Upper lobe of left lung (tissue), 6 donors: ENCODE measurements around the gene TBCCD1. TPM values are rescaled to one million over a fixed set of nuclear protein-coding genes. Genes with fewer than 3 reads are reported as not detected.

ENCODE experiments used
- ATAC-seq, 2 donors: fragments of 200-7000 bp; cut with Tn5 transposase; one replicate each; pipeline ENCODE4 v1.9.1; 2022; ENCODE audit warnings: mild to moderate bottlenecking in 2 of 2, moderate library complexity in 2 of 2; ENCODE audit not compliant: low FRiP score in 2 of 2
- DNase-seq, 2 donors: peaks; one replicate each; pipeline ENCODE4 v3.0.0-alpha.2; 2019 to 2020
- H3K27ac ChIP-seq, 4 donors: fragments of 200-600 bp; sonication (generic); one replicate each; pipeline ENCODE4 v1.5.1; 2016 to 2019
- H3K27me3 ChIP-seq, 4 donors: fragments of 200-600 bp; sonication (generic); one replicate each; pipeline ENCODE4 v1.5.1; 2017 to 2019
- H3K36me3 ChIP-seq, 4 donors: fragments of 200-600 bp; sonication (generic); one replicate each; pipeline ENCODE4 v1.5.1; 2016 to 2019
- H3K4me1 ChIP-seq, 4 donors: fragments of 200-600 bp; sonication (generic); one replicate each; pipeline ENCODE4 v1.5.1; 2018 to 2019
- H3K4me3 ChIP-seq, 4 donors: fragments of 200-600 bp; sonication (generic); one replicate each; pipeline ENCODE4 v1.5.1; 2017 to 2019; ENCODE audit warnings: mild to moderate bottlenecking in 2 of 4, moderate library complexity in 1 of 4
- H3K9me3 ChIP-seq, 4 donors: fragments of 200-600 bp; sonication (generic); one replicate each; pipeline ENCODE4 v1.5.1; 2018 to 2019
- CTCF ChIP-seq, 6 experiments: fragments of 450-650 bp in 4 of 6; fragments of 200-600 bp in 2 of 6; sonication (generic) in 2 of 6; IDR thresholded peaks; one replicate each; pipeline ENCODE4 v1.5.1; 2016 to 2019; ENCODE audit warnings: antibody characterized with exemption in 6 of 6
- EP300 ChIP-seq, 4 donors: sonication (generic); formaldehyde crosslinking; IDR thresholded peaks; one replicate each; pipeline ENCODE4 v1.5.1; 2017; ENCODE audit warnings: antibody characterized with exemption in 4 of 4, control low read depth in 2 of 4
- POLR2A ChIP-seq, 4 donors: fragments of 450-650 bp; IDR thresholded peaks; one replicate each; pipeline ENCODE4 v1.5.1; 2016 to 2017; ENCODE audit warnings: antibody characterized with exemption in 4 of 4, mild to moderate bottlenecking in 2 of 4
- POLR2AphosphoS5 ChIP-seq, 2 donors: sonication (generic); formaldehyde crosslinking; IDR thresholded peaks; one replicate each; pipeline ENCODE4 v1.5.1; 2017; ENCODE audit warnings: antibody characterized with exemption in 2 of 2
- WGBS, 2 donors: methylation state at CpG; one replicate each; pipeline ENCODE4 v1.1.5; 2017 to 2018; 5-methylcytosine and 5-hydroxymethylcytosine counted together
- total RNA-seq, 6 donors: library from RNA; depleted of rRNA in 4 of 6; stranded (reverse); fragments of >200 nt in 4 of 6; gene quantifications; one replicate each; pipeline versions ENCODE4 v1.1.0 to v1.2.1, GENCODE V29; 2016 to 2021
- donor health status: DM: no; HTN: no; CAD: no; lungs with moderate emphysema.
- donor health status: DM: no; HTN: yes; CAD: no; lungs with severe emphysema.

Gene TBCCD1
- total RNA-seq, 6 donors from 2014 or later, result 8.3 to 20.4 (median 11.0) TPM

DNA sequence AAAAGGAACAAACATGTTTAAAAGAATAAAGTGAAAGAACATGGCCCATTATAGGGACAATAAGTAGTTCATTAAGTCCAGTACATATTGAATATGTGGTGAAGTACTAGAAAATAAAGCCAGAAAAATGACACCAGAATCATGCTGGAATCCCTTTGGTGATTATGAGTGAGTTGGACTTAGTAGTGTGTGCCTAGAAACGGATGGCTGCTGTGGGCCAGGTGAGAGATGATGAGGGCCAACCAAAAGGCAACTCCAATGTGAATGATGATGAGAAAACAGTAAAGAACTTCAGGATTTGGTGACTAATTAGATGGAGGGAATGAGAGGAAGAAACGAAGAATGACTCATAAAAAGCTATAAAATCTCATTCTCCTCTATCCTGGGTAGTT, 26.3 kb downstream of the TBCCD1 start:
- no peak for ATAC-seq
- Histone ChIP-seq H3K36me3 (peaks cover 0 to 18% (median 2%) of the 10 kb centered on the region in 4 donors), H3K4me3 (no peak overlapping the region), H3K9me3 (no peaks in the 10 kb centered on the region), H3K4me1 (peaks cover 0 to 8% (median 6%) of the 10 kb centered on the region in 4 donors), H3K27ac (no peak overlapping the region), H3K27me3 (no peaks in the 10 kb centered on the region)
- no peak for DNase-seq
- TF ChIP-seq POLR2A (IDR thresholded peaks at IDR 0.05) (no peak), CTCF (IDR thresholded peaks at IDR 0.05) (peak in 1 of 6 experiments; percentile 18)
- WGBS, 2 donors, result 39 to 51% methylated on average over 2 of the region's 2 CpGs

- Histone ChIP-seq H3K9me3 (no peaks in the 10 kb centered on the region), H3K27ac (no peak overlapping the region), H3K4me1 (peaks cover 0 to 8% (median 6%) of the 10 kb centered on the region in 4 donors), H3K27me3 (no peaks in the 10 kb centered on the region), H3K36me3 (peaks cover 0 to 16% (median 2%) of the 10 kb centered on the region in 4 donors), H3K4me3 (peak overlapping the region in 1 of 4 donors; percentile 1)
- TF ChIP-seq EP300 (IDR thresholded peaks at IDR 0.05) (no peak), CTCF (IDR thresholded peaks at IDR 0.05) (peak; percentile 51 to 84 (median 72)), POLR2AphosphoS5 (IDR thresholded peaks at IDR 0.05) (no peak), POLR2A (IDR thresholded peaks at IDR 0.05) (no peak)
- peak in 1 of 2 donors; percentile 78 for DNase-seq
- ATAC-seq, result peak; percentile 69 to 82
- 10 to 12% methylated on average over 8 of the region's 8 CpGs for WGBS, 2 donors
These were observed 26.8 kb downstream of the TBCCD1 start for GRCh38 chr3:186540221-186540834.

GRCh38 chr3:186538779-186539178, 28.4 kb downstream of the TBCCD1 start:
- H3K27ac ChIP-seq, result no peak overlapping the region
- H3K27me3 ChIP-seq, result no peaks in the 10 kb centered on the region
- no peak for DNase-seq
- H3K4me3 ChIP-seq, result no peak overlapping the region
- H3K9me3 ChIP-seq, result no peaks in the 10 kb centered on the region
- TF ChIP-seq POLR2A (IDR thresholded peaks at IDR 0.05) (no peak), EP300 (IDR thresholded peaks at IDR 0.05) (no peak), CTCF (IDR thresholded peaks at IDR 0.05) (no peak), POLR2AphosphoS5 (IDR thresholded peaks at IDR 0.05) (no peak)
- H3K36me3 ChIP-seq, result peaks cover 0 to 5% (median under 1%) of the 10 kb centered on the region in 4 donors
- H3K4me1 ChIP-seq, result peaks cover 0 to 8% (median 6%) of the 10 kb centered on the region in 4 donors
- 88 to 98% methylated on average over 3 of the region's 3 CpGs for WGBS, 2 donors
- ATAC-seq, result no peak

DNA sequence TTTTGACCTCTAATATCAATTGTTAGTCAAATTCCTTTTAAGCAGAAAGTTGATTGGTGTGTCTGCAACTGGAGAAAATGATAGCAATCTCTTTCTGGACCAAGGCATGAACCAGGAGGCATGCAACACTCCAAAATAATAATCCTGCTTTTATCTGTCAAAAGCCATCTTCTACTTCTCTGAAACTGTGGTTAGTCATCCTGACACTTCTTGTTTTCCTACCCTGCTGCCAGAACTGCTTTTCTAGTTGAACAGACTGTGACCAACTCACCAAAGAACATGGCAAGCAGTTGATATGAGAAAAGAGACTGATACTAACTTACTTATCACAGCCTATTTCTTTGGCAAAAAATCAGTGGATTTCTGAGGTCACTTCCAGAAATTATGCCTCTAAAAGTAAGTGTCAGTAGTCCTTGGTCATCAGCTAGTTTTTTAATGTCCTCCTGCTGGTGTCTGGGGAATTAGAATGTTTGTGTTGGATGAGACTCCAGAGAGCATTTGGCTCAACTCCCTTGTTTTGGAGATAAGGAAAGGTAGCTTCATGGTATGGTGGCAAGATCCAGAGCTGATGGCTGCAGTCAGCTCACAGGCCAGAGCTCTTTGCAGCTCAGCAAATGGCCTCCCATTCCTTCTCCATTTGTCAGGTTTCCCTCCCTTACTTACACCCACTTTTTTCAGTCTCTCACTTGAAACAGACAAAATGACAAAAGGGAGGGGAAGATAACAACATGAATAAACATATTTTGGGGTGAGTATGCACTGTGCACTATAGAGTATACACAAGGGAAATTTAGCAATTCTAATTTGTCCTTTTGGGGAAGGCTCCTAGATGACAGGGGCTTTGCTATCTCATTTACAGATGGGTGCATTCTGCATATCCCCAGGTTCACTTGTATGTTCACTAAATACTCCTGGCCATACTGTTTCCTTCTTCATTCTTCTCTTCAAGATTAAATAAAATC, 30.0 kb downstream of the TBCCD1 start:
- Histone ChIP-seq H3K27me3 (no peaks in the 10 kb centered on the region), H3K4me3 (no peak overlapping the region), H3K36me3 (peaks cover 0 to 3% (median 0%) of the 10 kb centered on the region in 4 donors), H3K9me3 (no peaks in the 10 kb centered on the region), H3K4me1 (peaks cover 0 to 8% (median 6%) of the 10 kb centered on the region in 4 donors), H3K27ac (no peak overlapping the region)
- ATAC-seq (no peak), DNase-seq (no peak)
- TF ChIP-seq EP300 (IDR thresholded peaks at IDR 0.05), result no peak
- TF ChIP-seq CTCF (IDR thresholded peaks at IDR 0.05), result no peak
- no peak for TF ChIP-seq POLR2AphosphoS5 (IDR thresholded peaks at IDR 0.05)
- no peak for TF ChIP-seq POLR2A (IDR thresholded peaks at IDR 0.05)
